A549 (cell line): ENCODE data around the gene PATJ. TPM values are rescaled to one million over a fixed set of nuclear protein-coding genes. Genes with fewer than 3 reads are reported as not detected.

ENCODE experiments used
- ATAC-seq, 2 experiments: fragments of 200-7000 bp in 1 of 2; fragments of >200 bp in 1 of 2; cut with Nextera tagmentation in 1 of 2; cut with Tn5 transposase in 1 of 2; 3 replicates each; pipeline versions ENCODE4 v1.8.0 to v1.9.1; 2018 to 2020; ENCODE audit warnings: mild to moderate bottlenecking in 1 of 2, moderate library complexity in 1 of 2
- CTCF ChIA-PET: fragments of 300-600 bp; sonication (Branson Sonifier 250); formaldehyde crosslinking; extraction: SDS; loops from one replicate; lab custom pipeline; 2021; ENCODE audit warnings: antibody characterized with exemption, inconsistent platforms; lab: Yijun Ruan, JAX
- POLR2A ChIA-PET: fragments of 350-600 bp; formaldehyde crosslinking; extraction: SDS; loops from one replicate; lab custom pipeline; 2021; ENCODE audit warnings: antibody characterized with exemption, inconsistent platforms; lab: Yijun Ruan, JAX
- DNase-seq, 2 experiments: peaks; one replicate each; pipeline versions ENCODE4 v3.0.0 to v3.0.0-alpha.2; 2011 to 2016; ENCODE audit warnings: low read depth in 1 of 2, low spot score in 1 of 2
- FAIRE-seq: peaks from 2 replicates; lab custom pipeline; 2011; peaks lifted over from hg19 to GRCh38; lab: Jason Lieb, UNC
- H3K27ac ChIP-seq, 2 experiments: fragments of >200 bp; sonication (Bioruptor Twin); formaldehyde crosslinking; 3 replicates each; pipeline ENCODE4 v1.5.1; 2016 to 2017
- H3K4me1 ChIP-seq: fragments of >200 bp; sonication (Bioruptor Twin); formaldehyde crosslinking; 3 replicates; pipeline ENCODE4 v1.6.1; 2016
- H3K4me2 ChIP-seq: fragments of >200 bp; sonication (Bioruptor Twin); formaldehyde crosslinking; 3 replicates; pipeline ENCODE4 v1.6.1; 2016
- H3K4me3 ChIP-seq: fragments of >200 bp; sonication (Bioruptor Twin); formaldehyde crosslinking; 3 replicates; pipeline ENCODE4 v1.5.1; 2016
- H3K9me3 ChIP-seq: fragments of >200 bp; sonication (Bioruptor Twin); formaldehyde crosslinking; 3 replicates; pipeline ENCODE4 v1.6.1; 2016
- BCL3 ChIP-seq: fragments of >200 bp; sonication (Bioruptor Twin); formaldehyde crosslinking; IDR thresholded peaks from 3 replicates; pipeline ENCODE4 v1.6.1; 2016
- BHLHE40 ChIP-seq: IDR thresholded peaks from 2 replicates; pipeline ENCODE4 v1.6.1; 2012; ENCODE audit warnings: low read depth, low read length, inconsistent platforms
- CBX2 ChIP-seq: fragments of 200-600 bp; sonication (generic); IDR thresholded peaks from 2 replicates; pipeline ENCODE4 v1.6.1; 2016; ENCODE audit warnings: low read depth, mild to moderate bottlenecking, borderline replicate concordance
- CTCF ChIP-seq: fragments of >200 bp; sonication (Bioruptor Twin); formaldehyde crosslinking; IDR thresholded peaks from 3 replicates; pipeline ENCODE4 v1.5.1; 2016
- FOSB ChIP-seq: fragments of 250-450 bp; sonication (Bioruptor Pico); IDR thresholded peaks from 2 replicates; pipeline ENCODE4 v1.5.0; 2020; ENCODE audit warnings: mild to moderate bottlenecking, moderate library complexity
- FOXS1 ChIP-seq: fragments of 250-450 bp; sonication (Bioruptor Pico); IDR thresholded peaks from 2 replicates; pipeline ENCODE4 v1.5.0; 2020; ENCODE audit warnings: mild to moderate bottlenecking, moderate library complexity
- HES2 ChIP-seq: fragments of >200 bp; sonication (Bioruptor Twin); formaldehyde crosslinking; IDR thresholded peaks from 2 replicates; pipeline ENCODE4 v1.6.1; 2016
- HOXA7 ChIP-seq: fragments of 250-450 bp; sonication (Bioruptor Pico); IDR thresholded peaks from 2 replicates; pipeline ENCODE4 v1.5.0; 2020; ENCODE audit warnings: mild to moderate bottlenecking, moderate library complexity
- KDM1A ChIP-seq: fragments of 200-600 bp; sonication (generic); IDR thresholded peaks from 2 replicates; pipeline ENCODE4 v1.6.1; 2016; ENCODE audit warnings: low read depth, mild to moderate bottlenecking
- MAFK ChIP-seq: fragments of 450-650 bp; IDR thresholded peaks from 2 replicates; pipeline ENCODE4 v1.6.1; 2014; ENCODE audit not compliant: partially characterized antibody
- MAX ChIP-seq: IDR thresholded peaks from 2 replicates; pipeline ENCODE4 v1.6.1; 2012
- MYC ChIP-seq: IDR thresholded peaks from 2 replicates; pipeline ENCODE4 v1.6.1; 2012; ENCODE audit warnings: mild to moderate bottlenecking, inconsistent platforms, low read length, improper control_type of control experiment, borderline replicate concordance
- NR3C1 ChIP-seq: fragments of >200 bp; sonication (Bioruptor Twin); formaldehyde crosslinking; IDR thresholded peaks from 3 replicates; pipeline ENCODE4 v1.6.1; 2017
- RAD21 ChIP-seq, 2 experiments: fragments of >200 bp in 1 of 2; sonication (Bioruptor Twin) in 1 of 2; formaldehyde crosslinking in 1 of 2; IDR thresholded peaks in 1 of 2; conservative IDR thresholded peaks in 1 of 2; 2 replicates in 1 of 2; 3 replicates in 1 of 2; pipeline ENCODE4 v1.6.1; 2012 to 2018; ENCODE audit warnings: inconsistent platforms in 1 of 2
- SREBF2 ChIP-seq: fragments of 450-650 bp; IDR thresholded peaks from 2 replicates; pipeline ENCODE4 v1.6.1; 2014; ENCODE audit warnings: mild to moderate bottlenecking, moderate library complexity
- TFCP2L1 ChIP-seq: fragments of 250-450 bp; sonication (Bioruptor Pico); IDR thresholded peaks from 2 replicates; pipeline ENCODE4 v1.5.0; 2021; ENCODE audit warnings: mild to moderate bottlenecking
- TP53 ChIP-seq: fragments of 250-450 bp; sonication (Bioruptor Pico); IDR thresholded peaks from 2 replicates; pipeline ENCODE4 v1.5.0; 2021; ENCODE audit warnings: mild to moderate bottlenecking, moderate library complexity
- ZC3H11A ChIP-seq: fragments of 450-650 bp; IDR thresholded peaks from 2 replicates; pipeline ENCODE4 v1.6.1; 2014; ENCODE audit warnings: antibody characterized with exemption, mild to moderate bottlenecking
- ZFP36 ChIP-seq: fragments of 450-650 bp; IDR thresholded peaks from 2 replicates; pipeline ENCODE4 v1.6.1; 2014; ENCODE audit warnings: borderline replicate concordance; ENCODE audit not compliant: partially characterized antibody
- ZSCAN20 ChIP-seq: fragments of 250-450 bp; sonication (Bioruptor Pico); IDR thresholded peaks from 2 replicates; pipeline ENCODE4 v1.8.0; 2022; ENCODE audit warnings: mild to moderate bottlenecking, moderate library complexity
- WGBS: methylation state at CpG from one replicate; pipeline ENCODE4 v1.1.6; 2017; ENCODE audit errors: missing lambda C conversion rate; 5-methylcytosine and 5-hydroxymethylcytosine counted together
- polyA plus RNA-seq, 4 experiments: library from polyadenylated mRNA; depleted of rRNA in 3 of 4; stranded (reverse); fragments of >200 nt; fragmentation: RNase III in 1 of 4; extraction: RNeasy Plus Mini Kit Qiagen cat#74134 plus additional on column Dnase treatment in 1 of 4; gene quantifications; 2 replicates in 3 of 4; 3 replicates in 1 of 4; pipeline ENCODE4 v1.2.3, GENCODE V29; 2011 to 2017
- TF ChIP-seq, protein P1 (sequence below): fragments of 200-600 bp; sonication (generic); IDR thresholded peaks from 2 replicates; pipeline ENCODE4 v1.6.1; 2016; ENCODE audit warnings: antibody characterized with exemption, mild to moderate bottlenecking, moderate library complexity

PATJ gene
- polyA plus RNA-seq, 2 of the 4 experiments (the other 2 are of a cell fraction) = 6.0 to 14.7 TPM

DNA sequence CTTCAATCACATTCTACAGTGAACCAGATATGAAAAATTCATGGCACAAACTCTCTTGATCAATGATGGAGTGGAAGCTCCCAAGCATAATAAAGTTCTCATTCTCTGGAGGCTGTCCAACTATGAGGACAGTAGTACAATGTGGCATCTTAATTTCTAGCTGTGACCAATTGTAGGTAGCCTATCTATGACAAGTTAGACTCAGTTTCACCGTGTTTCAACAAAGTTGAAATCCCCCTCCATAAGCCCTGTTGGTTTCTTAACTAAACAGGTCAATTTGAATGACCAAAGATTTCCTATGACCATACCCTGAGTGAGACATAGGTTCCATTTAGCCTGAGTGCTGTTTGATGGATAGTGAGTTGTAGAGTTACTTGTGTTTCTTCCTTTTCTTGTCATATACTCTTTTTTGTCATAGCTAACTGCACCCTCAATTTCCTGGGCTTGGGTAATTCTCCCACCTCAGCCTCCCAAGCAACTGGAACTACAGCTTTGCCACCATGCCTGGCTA, 11.8 kb downstream of the PATJ start:
- WGBS = 75% methylated on average over 1 of the region's 1 CpG
- no peak for ATAC-seq
- POLR2A ChIA-PET = interaction anchor here (0.6 kb wide), 2 partner anchors 10 to 17 kb away, joined by 3 to 5 read pairs; no protein-coding TSS in a partner anchor
- no peak overlapping the region for H3K4me3 ChIP-seq
- peaks cover 18% of the 10 kb centered on the region for H3K4me1 ChIP-seq
- H3K9me3 ChIP-seq = no peaks in the 10 kb centered on the region
- DNase-seq = no peak
- CTCF ChIA-PET = interaction anchor here (1.5 kb wide), 1 partner anchor 10 kb away, joined by 4 read pairs; no protein-coding TSS in a partner anchor
- TF ChIP-seq TFCP2L1 (CRISPR knock-in tag) = no peak
- TF ChIP-seq BHLHE40 = no peak
- no peak for TF ChIP-seq MAFK
- TF ChIP-seq ZC3H11A = no peak
- no peak for TF ChIP-seq ZSCAN20 (CRISPR knock-in tag)
- TF ChIP-seq HOXA7 (CRISPR knock-in tag) = no peak
- TF ChIP-seq RAD21 (conservative IDR thresholded peaks at IDR 0.05 in 1 of 2, IDR thresholded peaks at IDR 0.05 in 1 of 2) = no peak
- no peak for TF ChIP-seq BCL3
- TF ChIP-seq MAX = no peak
- TF ChIP-seq FOXS1 (CRISPR knock-in tag) = no peak
- no peak for TF ChIP-seq ZFP36
- TF ChIP-seq, protein P1, sequence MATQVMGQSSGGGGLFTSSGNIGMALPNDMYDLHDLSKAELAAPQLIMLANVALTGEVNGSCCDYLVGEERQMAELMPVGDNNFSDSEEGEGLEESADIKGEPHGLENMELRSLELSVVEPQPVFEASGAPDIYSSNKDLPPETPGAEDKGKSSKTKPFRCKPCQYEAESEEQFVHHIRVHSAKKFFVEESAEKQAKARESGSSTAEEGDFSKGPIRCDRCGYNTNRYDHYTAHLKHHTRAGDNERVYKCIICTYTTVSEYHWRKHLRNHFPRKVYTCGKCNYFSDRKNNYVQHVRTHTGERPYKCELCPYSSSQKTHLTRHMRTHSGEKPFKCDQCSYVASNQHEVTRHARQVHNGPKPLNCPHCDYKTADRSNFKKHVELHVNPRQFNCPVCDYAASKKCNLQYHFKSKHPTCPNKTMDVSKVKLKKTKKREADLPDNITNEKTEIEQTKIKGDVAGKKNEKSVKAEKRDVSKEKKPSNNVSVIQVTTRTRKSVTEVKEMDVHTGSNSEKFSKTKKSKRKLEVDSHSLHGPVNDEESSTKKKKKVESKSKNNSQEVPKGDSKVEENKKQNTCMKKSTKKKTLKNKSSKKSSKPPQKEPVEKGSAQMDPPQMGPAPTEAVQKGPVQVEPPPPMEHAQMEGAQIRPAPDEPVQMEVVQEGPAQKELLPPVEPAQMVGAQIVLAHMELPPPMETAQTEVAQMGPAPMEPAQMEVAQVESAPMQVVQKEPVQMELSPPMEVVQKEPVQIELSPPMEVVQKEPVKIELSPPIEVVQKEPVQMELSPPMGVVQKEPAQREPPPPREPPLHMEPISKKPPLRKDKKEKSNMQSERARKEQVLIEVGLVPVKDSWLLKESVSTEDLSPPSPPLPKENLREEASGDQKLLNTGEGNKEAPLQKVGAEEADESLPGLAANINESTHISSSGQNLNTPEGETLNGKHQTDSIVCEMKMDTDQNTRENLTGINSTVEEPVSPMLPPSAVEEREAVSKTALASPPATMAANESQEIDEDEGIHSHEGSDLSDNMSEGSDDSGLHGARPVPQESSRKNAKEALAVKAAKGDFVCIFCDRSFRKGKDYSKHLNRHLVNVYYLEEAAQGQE = no peak
- no peak for TF ChIP-seq SREBF2
- TF ChIP-seq MYC = no peak
- TF ChIP-seq CBX2 = no peak
- no peak for TF ChIP-seq FOSB
- no peak for TF ChIP-seq CTCF
- no peak for TF ChIP-seq TP53 (CRISPR knock-in tag)
- TF ChIP-seq NR3C1 = no peak
- no peak for FAIRE-seq
- H3K4me2 ChIP-seq = peak overlapping the region; percentile 43
- peak overlapping the region in 1 of 2 experiments; percentile 56; a peak in 4 of 6 replicates for H3K27ac ChIP-seq

- H3K9me3 ChIP-seq = no peaks in the 10 kb centered on the region
- peak overlapping the region in 1 of 2 experiments; percentile 56; a peak in 4 of 6 replicates for H3K27ac ChIP-seq
- TF ChIP-seq HES2 (no peak), KDM1A (no peak)
- TF ChIP-seq, all 56 proteins: peak for 0
- ChIA-PET CTCF (no interaction called here), POLR2A (interaction anchor here (0.6 kb wide), 2 partner anchors 10 to 17 kb away, joined by 3 to 5 read pairs; no protein-coding TSS in a partner anchor)
- peak overlapping the region; percentile 43 for H3K4me2 ChIP-seq
- DNase-seq (no peak), FAIRE-seq (no peak), ATAC-seq (no peak)
- peaks cover 18% of the 10 kb centered on the region for H3K4me1 ChIP-seq
- H3K4me3 ChIP-seq = no peak overlapping the region
- 40% methylated on average over 4 of the region's 4 CpGs for WGBS
Observed at GRCh38 chr1:61754545-61754944, 12.3 kb downstream of the PATJ start.
